Fibroblast of mammary gland (primary cell): ENCODE results near the gene ATP2A3.
"Not testable (repeated sequence)": the region's sequence is repeated elsewhere in the genome, so short reads cannot be mapped to it uniquely, and the experiment has no call there.

Source experiments
- DNase-seq: peaks from one replicate; pipeline ENCODE4 v3.0.0-alpha.2; 2010; ENCODE audit warnings: low read depth
- H3K4me3 ChIP-seq: 2 replicates; pipeline ENCODE4 v1.5.1; 2011; ENCODE audit warnings: low read depth, mild to moderate bottlenecking, low read length, moderate library complexity; ENCODE audit not compliant: control insufficient read depth
- CTCF ChIP-seq: conservative IDR thresholded peaks from 2 replicates; pipeline ENCODE4 v1.5.1; 2011; ENCODE audit warnings: low read depth, low read length, inconsistent platforms; ENCODE audit not compliant: control insufficient read depth, insufficient read depth

Gene ATP2A3

GRCh38 chr17:4001048-4001590 lies 36.9 kb upstream of the ATP2A3 start:
- peak; percentile 29 for DNase-seq
- TF ChIP-seq CTCF, result no peak
- no peak overlapping the region for H3K4me3 ChIP-seq

- no peak overlapping the region for H3K4me3 ChIP-seq
- TF ChIP-seq CTCF, result no peak
- DNase-seq, result no peak
Observed at GRCh38 chr17:3998436-3998835, 34.2 kb upstream of the ATP2A3 start.

- no peak for DNase-seq
- no peak for TF ChIP-seq CTCF
- H3K4me3 ChIP-seq, result no peak overlapping the region
Observed at GRCh38 chr17:3995067-3995466, 30.8 kb upstream of the ATP2A3 start.

DNA sequence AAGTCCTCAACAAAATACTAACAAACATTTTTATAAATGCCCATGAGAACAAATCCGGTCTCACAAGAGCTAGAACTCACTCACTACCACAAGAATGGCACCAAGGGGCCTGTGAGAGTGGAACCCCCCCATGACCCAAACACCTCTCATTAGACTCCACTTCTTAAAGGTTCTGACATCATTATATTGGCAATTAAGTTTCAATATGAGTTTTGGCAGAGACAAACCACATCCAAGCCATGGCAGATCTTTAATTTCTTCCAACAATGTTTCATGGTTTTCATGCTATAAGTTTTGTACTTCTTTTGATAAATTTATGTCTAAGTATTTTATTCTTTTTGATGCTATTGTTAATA lies 30.0 kb upstream of the ATP2A3 start:
- H3K4me3 ChIP-seq, result no peak overlapping the region
- TF ChIP-seq CTCF, result no peak
- DNase-seq, result no peak

- no peak overlapping the region for H3K4me3 ChIP-seq
- no peak for TF ChIP-seq CTCF
- no peak for DNase-seq
Observed at GRCh38 chr17:3993493-3994220, 29.4 kb upstream of the ATP2A3 start.

GRCh38 chr17:3992370-3992769 lies 28.1 kb upstream of the ATP2A3 start:
- TF ChIP-seq CTCF, result no peak
- no peak for DNase-seq
- H3K4me3 ChIP-seq, result no peak overlapping the region

DNA sequence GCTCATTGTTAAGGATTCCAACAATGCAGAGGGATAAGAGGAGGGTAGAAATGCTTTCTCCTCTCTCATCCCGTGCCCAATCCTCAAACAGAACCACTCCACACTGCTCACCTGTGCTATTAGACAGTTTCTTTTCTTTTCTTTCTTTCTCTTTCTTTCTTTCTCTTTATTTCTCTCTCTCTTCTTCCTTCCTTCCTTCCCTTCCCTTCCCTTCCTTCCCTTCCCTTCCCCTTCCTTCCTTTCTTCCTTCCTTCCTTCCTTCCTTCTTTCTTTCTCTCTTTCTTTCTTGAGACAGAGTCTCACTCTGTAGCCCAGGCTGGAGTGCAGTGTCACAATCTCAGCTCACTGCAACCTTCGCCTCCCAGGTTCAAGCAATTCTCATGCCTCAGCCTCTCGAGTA lies 27.5 kb upstream of the ATP2A3 start:
- not testable (repeated sequence) for H3K4me3 ChIP-seq, DNase-seq
